GM18508 (cell line): ENCODE data around the gene GALR2.
"Not testable (repeated sequence)": the region's sequence is repeated elsewhere in the genome, so short reads cannot be mapped to it uniquely, and the experiment has no call there.

Source experiments
- ATAC-seq: cut with Tn5 transposase; IDR thresholded peaks from one replicate; pipeline ENCODE4 v1.9.1; 2021; ENCODE audit warnings: moderate number of reproducible peaks; ENCODE audit not compliant: insufficient read depth, unreplicated experiment

Gene GALR2

DNA sequence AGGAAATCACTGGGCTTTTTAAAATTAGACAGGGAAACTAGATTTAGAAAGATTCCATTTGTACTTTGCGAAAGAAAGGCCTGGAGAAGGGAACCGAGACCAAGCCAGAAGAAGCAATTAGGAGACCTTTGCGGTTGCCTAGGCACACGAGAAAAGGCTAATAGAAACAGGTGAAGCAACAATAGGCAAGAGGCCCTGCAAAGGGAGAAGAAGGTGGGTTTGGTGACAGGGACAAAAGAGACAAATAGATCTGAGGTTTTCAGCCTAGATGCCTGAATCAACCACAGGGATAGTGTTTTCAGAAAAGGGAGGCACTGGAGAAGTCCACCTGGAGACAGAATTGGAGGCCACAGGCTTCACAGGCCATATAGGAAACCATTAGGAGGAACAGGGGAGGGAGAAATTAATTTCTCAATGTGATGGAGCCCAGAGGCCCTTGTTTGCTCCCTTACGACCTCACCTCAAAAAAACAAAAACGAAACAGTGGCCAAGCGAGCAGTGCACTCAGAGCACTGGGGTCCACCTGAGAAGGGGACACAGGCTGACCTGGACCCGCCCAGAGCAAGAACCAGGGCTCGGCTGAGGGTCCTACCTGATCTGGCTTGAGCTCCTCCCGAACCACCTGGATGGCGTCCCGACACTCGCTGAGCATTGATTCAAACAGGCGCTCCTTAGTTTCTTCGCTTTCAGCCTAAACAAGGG lies 24.6 kb upstream of the GALR2 start:
- ATAC-seq = no peak

DNA sequence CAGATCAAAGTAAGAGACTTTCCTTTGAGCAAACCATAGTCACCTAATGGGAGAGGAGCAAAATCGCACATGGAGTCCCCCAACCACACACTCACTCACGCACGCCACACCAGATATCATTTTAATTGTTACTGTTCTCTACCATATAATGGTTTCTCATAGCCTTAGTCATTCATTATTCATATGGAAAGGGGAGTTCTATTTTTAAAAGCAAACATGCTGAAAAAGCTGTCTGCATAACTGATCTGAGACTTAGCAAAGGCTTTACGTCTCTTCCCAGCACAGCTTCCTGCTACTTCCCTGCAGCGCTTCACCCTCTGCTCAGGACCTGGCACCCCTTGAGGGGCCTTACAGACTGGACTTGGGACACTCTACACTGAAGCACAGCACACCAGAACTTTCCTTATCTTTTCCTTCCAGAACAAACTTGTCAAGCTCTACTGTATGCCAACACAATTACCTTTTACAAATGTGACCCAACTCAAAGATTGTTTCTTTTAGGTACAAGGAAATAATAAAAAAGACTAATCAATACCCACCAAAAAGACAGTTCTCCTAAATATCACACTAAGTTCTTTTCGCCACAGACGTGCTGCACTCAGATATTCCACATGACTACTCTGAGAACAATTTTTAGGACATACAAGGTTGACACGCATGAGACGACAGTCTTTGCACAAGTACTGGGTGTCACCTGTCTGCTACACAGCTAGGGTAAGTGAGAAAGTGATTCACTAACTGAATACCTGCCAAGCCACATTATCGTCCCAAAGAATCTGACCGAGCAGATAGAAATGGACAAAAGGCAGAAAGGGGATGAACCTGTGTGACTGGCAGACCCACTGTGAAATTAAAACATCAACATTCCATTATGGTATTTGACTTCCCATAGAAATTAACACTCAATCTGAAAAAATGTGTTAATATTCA lies 23.8 kb upstream of the GALR2 start:
- no peak for ATAC-seq

DNA sequence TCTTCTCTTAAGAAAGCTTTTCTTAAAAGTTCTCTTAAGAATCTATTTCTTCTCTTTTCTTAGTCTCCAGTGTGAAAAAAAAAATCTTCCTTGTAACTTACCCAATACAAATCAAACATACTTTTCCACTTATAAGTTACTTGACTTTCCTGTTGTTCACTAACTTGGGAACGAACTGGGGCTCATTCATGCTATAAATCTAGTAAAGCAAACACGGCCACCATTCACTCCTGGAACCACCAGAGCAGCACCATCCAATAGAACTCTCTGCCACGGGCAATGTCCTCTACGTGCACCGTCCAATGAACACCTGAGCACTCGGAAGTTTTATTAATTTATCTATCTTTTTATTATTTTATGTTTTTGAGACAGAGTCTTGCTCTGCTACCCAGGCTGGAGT lies 23.0 kb upstream of the GALR2 start:
- no peak for ATAC-seq

DNA sequence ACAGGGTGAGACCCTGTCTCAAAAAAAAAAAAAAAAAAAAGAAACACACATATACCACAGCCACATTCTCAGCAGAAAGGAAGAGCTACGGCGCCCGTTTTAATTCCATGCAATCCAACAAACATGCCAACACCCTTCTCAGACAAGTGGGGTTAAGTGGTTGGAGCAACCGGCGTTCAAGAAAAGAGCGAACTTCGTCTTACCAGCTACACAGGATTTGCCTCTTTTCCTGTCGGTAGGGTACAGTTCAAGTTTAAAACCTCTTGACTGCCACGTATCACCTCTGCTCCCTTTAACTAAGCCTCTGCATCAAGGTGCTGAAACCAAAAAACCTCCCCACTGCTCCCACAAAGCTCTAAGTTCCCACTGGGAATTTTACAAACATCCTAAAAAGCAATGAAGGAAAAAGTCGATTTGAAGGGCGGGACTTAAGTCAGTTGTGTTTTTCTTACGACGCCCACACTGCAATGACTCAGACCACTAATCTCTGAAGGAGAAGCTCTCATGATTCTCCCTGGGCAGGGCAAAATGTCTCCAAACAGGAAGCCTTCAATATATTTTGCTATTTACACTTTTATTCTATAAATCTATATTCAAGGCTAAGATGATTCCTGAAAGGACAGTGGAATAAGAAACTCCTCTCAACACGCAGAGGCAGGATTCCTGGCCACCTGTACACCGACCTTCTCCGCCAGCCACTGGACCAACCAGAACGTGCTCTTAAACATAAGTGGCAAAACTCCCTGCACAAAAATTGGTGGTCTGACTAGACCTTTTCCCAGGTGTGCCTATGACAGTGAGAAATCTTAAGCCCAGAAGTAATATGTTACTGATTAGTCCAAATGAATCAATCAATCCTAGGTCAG lies 21.1 kb upstream of the GALR2 start:
- ATAC-seq = no peak

DNA sequence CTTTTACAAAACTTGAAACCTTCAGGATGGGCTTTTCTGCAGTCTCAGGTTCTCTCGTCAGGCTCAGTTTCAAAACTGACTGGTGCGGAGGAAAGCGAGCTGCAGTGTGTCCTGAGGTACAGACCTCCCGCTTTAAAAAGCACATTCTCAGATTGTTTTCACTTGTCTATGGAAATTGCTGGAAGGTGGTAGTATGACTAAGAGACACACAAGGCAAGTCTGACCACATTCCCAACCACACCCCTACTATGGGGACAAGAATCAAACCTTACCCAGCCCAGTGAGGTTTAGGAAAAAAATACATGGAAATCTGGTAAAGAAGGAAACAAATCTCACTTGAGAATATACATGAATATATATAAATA lies 20.5 kb upstream of the GALR2 start:
- ATAC-seq = no peak

DNA sequence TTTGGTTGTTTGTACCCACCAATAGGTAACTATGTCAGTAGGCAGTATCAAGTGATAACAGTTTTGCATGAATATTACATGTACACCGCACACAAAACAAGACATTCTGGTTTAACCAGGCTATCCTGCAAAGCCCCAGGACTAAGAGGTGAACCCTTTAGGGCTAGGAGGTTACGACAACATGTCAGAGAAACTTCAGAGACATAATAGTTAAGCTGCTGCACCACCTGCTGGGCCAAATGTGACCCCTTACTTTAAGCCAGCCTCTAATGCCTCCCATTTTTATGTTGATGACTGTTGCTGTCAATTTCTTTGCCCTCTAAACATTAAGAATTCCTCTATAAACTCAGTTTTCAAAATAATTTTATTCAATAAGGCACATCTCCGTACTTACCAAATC lies 17.7 kb upstream of the GALR2 start:
- ATAC-seq = no peak

- not testable (repeated sequence) for ATAC-seq
Measured at GRCh38 chr17:76058264-76058663, 16.3 kb upstream of the GALR2 start.

GRCh38 chr17:76063875-76064546 lies 10.6 kb upstream of the GALR2 start:
- no peak for ATAC-seq

GRCh38 chr17:76065775-76066174 lies 8.8 kb upstream of the GALR2 start:
- ATAC-seq = no peak

GRCh38 chr17:76071531-76072147 lies 2.9 kb upstream of the GALR2 start:
- no peak for ATAC-seq

DNA sequence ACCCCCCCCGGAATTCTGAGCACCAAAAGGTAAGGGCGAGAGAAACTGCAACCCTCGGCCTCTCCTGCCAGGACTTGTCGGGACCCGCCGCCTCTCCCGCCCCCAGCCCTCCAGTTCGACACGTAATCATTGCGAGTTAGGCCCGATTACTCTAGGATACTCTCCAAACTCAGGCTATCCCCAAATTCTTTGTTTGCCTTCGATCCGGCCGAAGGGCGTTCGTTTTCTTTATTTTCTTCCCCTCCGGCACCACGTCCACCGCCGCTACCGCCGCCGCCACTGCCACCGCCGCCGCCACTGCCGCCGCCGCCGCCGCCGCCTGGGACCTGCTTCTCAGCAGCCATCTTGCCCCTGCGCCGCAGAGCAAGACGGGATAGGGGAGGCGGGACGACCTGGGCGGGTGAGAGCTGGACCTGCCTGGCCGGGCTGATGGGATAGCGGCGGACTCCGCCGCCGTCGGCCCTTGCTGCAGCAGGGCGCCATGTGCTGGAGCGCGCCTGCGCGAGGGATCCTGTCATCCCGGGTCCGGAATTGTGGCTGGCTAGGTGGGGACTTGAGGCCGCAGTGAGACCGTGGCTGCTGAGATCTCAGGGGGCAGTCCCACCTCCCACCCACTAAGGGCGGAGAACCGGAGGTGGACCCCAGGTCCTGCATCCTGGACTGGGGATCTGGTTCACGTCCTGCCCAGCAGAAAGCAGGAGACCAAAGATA lies 2.3 kb upstream of the GALR2 start, which contains the start of gene SRP68:
TSS of gene SRP68 (minus strand) at position 370 of the 711 bp plus-strand sequence. CDS start at position 344, 26 bp downstream.
- no peak for ATAC-seq

DNA sequence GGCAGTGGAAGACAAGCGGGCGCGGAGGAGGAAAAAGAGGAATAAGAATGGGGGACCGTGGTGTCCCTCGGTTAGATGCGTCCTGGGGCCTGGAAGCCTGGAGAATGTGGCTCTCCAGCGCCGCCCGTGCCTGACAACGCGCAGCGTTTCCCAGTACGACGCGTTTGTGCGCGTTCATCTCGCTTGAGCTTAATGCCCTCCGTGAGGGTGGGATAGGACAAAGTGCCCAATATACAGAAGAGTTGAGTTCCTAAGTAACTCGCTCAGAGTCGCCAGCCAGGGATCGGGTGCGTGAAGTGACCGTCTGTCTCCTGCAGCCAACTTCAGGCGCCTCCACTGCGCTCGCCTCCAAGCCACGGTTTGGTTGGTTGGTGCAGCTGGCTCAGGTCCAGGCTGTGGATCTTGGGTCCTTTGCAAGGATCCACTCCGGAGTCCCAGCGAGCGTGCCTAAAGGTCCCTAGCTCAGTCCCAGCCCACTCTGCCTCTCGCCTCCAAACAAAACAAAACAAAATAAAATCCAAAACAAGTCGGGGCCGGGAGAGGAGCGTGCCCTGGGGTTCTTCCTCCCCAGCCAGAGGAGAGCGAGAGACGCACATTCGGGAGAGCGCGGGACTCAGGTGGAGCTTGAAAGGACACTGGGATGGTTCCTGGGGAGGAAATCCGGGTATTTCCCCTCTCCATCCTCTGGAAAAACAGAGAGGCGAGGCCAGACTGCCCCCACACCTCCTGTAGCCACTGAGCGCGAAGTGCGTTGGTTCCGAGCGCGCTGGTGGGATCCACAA lies 974 bp downstream of the GALR2 start:
- ATAC-seq = no peak

- no peak for ATAC-seq
Measured at GRCh38 chr17:76076146-76076764, 1.7 kb downstream of the GALR2 start.

GRCh38 chr17:76076765-76077583 lies 2.4 kb downstream of the GALR2 start:
- ATAC-seq = no peak

DNA sequence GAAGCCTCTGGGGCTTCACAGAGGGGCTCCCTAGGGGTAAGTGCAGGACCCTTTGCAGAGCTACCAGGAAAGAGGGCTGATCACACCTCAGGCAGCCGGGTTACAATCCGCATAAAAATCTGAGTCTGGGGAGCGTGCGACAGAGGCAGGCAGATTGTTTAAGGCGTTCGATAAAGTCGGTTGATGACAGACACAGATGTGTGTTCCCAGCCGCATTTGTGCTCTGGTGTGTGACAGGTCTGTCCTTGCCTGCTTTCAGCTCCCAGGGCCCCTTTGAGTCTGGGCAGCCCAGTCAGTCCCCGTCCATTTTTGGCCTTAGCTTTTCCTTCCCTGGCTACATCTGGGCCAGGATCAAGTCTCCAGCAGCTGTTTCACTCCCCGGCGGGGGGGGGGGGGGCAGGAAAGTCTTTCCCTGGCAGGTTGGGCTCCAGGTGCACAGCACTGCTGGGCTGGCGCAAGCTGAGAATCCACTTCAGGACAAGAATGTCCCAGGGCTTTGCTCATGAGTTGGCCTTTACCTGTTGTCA lies 3.1 kb downstream of the GALR2 start:
- ATAC-seq = no peak

GRCh38 chr17:76078370-76078769 lies 3.8 kb downstream of the GALR2 start:
- not testable (repeated sequence) for ATAC-seq
